K562 treated with DMSO at 1 percent for 48 hours (cell line): ENCODE measurements around the gene FNDC4. TPM values are rescaled to one million over a fixed set of nuclear protein-coding genes. Genes with fewer than 3 reads are reported as not detected.

Experiments
- total RNA-seq: library from RNA; unstranded; fragments of 300-600 nt; gene quantifications from 2 replicates; pipeline ENCODE4 v1.2.3, GENCODE V29; 2022; ENCODE audit warnings: low replicate concordance; ENCODE audit errors: extremely low read depth

The FNDC4 gene
- not detected in 2 replicates for total RNA-seq

GRCh38 chr2:27494944-27495554, at the start of gene FNDC4:
TSS of gene FNDC4 (minus strand) at chr2:27495200. CDS start at chr2:27494679, 521 bp downstream.

GRCh38 chr2:27496357-27497287, 1.6 kb upstream of the FNDC4 start, which contains the start of gene GCKR:
TSS of gene GCKR (plus strand) at chr2:27496839. CDS start at chr2:27496905, 66 bp downstream.

GRCh38 chr2:27489498-27490397, 5.3 kb downstream of the FNDC4 start, which contains the start of gene IFT172:
TSS of gene IFT172 (minus strand) at chr2:27489743. CDS start at chr2:27489653, 90 bp downstream.

DNA sequence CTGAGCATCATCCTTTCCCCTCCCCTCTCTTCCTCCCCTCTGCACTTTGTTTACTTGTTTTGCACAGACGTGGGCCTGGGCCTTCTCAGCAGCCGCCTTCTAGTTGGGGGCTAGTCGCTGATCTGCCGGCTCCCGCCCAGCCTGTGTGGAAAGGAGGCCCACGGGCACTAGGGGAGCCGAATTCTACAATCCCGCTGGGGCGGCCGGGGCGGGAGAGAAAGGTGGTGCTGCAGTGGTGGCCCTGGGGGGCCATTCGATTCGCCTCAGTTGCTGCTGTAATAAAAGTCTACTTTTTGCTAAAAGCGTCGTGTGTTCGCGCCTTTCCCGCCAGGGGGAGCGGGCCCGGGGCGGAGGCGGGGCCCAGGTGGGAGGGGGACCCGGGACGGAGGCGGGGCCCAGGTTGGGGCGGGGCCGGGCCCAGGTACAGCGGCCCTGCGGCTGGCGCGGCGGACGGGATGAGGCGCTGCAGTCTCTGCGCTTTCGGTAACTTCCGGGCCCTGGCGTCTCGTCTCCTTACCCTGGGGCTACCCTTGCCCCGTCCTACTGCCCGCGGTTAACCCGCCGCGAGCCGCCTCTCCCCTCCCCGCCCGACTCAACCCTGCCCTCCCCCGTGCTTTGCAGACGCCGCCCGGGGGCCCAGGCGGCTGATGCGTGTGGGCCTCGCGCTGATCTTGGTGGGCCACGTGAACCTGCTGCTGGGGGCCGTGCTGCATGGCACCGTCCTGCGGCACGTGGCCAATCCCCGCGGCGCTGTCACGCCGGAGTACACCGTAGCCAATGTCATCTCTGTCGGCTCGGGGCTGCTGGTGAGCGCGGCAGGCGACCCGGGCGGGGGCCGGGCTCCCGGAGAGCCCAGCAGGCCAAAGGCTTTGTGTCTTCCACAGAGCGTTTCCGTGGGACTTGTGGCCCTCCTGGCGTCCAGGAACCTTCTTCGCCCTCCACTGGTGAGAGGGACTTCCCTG, 52.8 kb downstream of the FNDC4 start, which contains the start of gene KRTCAP3:
Gene KRTCAP3, plus strand, starts transcription at position 424 of the 962 bp plus-strand sequence. Its CDS starts 32 bp downstream, at position 456.

Other genes with a start within 250 kb of the FNDC4 start
- not detected in 2 replicates for gene SLC30A3, start 232.2 kb downstream of the FNDC4 start, total RNA-seq
- gene DNAJC5G, start 219.8 kb downstream of the FNDC4 start, total RNA-seq: not detected in 2 replicates
- gene TRIM54, start 212.8 kb downstream of the FNDC4 start, total RNA-seq: not detected in 2 replicates
- not detected in 2 replicates for gene UCN, start 186.8 kb downstream of the FNDC4 start, total RNA-seq
- not detected in 2 replicates for gene MPV17, start 172.1 kb downstream of the FNDC4 start, total RNA-seq
- gene GTF3C2, start 138.4 kb downstream of the FNDC4 start, total RNA-seq: not detected in 2 replicates
- gene EIF2B4, start 124.9 kb downstream of the FNDC4 start, total RNA-seq: not detected in 2 replicates
- gene SNX17, start 124.6 kb downstream of the FNDC4 start, total RNA-seq: not detected in 2 replicates
- gene ZNF513, start 114.5 kb downstream of the FNDC4 start, total RNA-seq: not detected in 2 replicates
- gene PPM1G, start 85.6 kb downstream of the FNDC4 start, total RNA-seq: not detected in 2 replicates
- gene NRBP1, start 66.6 kb downstream of the FNDC4 start, total RNA-seq: not detected in 2 replicates
- not detected in 2 replicates for gene KRTCAP3, start 52.8 kb downstream of the FNDC4 start, total RNA-seq
- not detected in 2 replicates for gene IFT172, start 5.5 kb downstream of the FNDC4 start, total RNA-seq
- gene GCKR, start 1.6 kb upstream of the FNDC4 start, total RNA-seq: not detected in 2 replicates
- gene ZNF512, start 87.8 kb upstream of the FNDC4 start, total RNA-seq: not detected in 2 replicates
- gene CCDC121, start 133.8 kb upstream of the FNDC4 start, total RNA-seq: not detected in 2 replicates
- gene GPN1, start 133.8 kb upstream of the FNDC4 start, total RNA-seq: not detected in 2 replicates
- not detected in 2 replicates for gene SUPT7L, start 168.4 kb upstream of the FNDC4 start, total RNA-seq
- gene SLC4A1AP, start 168.7 kb upstream of the FNDC4 start, total RNA-seq: not detected in 2 replicates